Measurements from ENCODE around the gene SAMD3.

DNA sequence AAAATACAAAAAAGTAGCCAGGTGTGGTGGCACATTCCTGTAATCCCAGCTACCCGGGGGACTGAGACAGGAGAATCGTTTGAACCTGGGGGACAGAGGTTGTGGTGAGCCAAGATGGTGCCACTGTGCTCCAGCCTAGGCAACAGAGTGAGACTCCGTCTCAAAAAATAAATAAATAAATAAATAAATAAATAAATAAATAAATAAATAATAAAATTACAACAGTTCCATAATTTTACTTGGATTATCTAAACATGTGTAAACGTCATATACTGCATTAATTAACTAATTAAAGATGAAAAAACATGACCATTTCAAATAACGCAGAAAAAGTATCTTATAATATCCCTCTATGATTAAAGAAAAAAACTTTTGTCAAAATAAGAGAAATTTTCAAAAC, 65.8 kb downstream of the SAMD3 start:
- TF ChIP-seq, protein P1, sequence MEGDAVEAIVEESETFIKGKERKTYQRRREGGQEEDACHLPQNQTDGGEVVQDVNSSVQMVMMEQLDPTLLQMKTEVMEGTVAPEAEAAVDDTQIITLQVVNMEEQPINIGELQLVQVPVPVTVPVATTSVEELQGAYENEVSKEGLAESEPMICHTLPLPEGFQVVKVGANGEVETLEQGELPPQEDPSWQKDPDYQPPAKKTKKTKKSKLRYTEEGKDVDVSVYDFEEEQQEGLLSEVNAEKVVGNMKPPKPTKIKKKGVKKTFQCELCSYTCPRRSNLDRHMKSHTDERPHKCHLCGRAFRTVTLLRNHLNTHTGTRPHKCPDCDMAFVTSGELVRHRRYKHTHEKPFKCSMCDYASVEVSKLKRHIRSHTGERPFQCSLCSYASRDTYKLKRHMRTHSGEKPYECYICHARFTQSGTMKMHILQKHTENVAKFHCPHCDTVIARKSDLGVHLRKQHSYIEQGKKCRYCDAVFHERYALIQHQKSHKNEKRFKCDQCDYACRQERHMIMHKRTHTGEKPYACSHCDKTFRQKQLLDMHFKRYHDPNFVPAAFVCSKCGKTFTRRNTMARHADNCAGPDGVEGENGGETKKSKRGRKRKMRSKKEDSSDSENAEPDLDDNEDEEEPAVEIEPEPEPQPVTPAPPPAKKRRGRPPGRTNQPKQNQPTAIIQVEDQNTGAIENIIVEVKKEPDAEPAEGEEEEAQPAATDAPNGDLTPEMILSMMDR (conservative IDR thresholded peaks at IDR 0.05; ENCODE audit: low read length), result no peak
- TF ChIP-seq EZH2phosphoT487 (IDR thresholded peaks at IDR 0.05; ENCODE audit: borderline replicate concordance, low read depth, low read length), result no peak

All from OCI-LY7 (cell line).